ENCODE measurements around the gene EYA2. TPM values are rescaled to one million over a fixed set of nuclear protein-coding genes. Genes with fewer than 3 reads are reported as not detected.

The EYA2 gene
- total RNA-seq, 1 donor from 2014 or later: 8.1 TPM

- Mint-ChIP-seq H3K9me3 (peaks cover 6% of the 10 kb centered on the region), H3K27me3 (no peaks in the 10 kb centered on the region), H3K4me1 (ENCODE audit: unreplicated experiment) (peaks cover 5% of the 10 kb centered on the region), H3K36me3 (peaks cover 5% of the 10 kb centered on the region), H3K27ac (no peak overlapping the region), H3K4me3 (no peak overlapping the region)
- no peak for TF ChIP-seq CTCF (conservative IDR thresholded peaks at IDR 0.05)
- no peak for DNase-seq (ENCODE audit: extremely low spot score, unreplicated experiment)
Observed at GRCh38 chr20:46943861-46944591, 49.4 kb downstream of the EYA2 start.

GRCh38 chr20:46945465-46945864 is 50.8 kb downstream of the EYA2 start:
- H3K27me3 Mint-ChIP-seq: peaks cover under 1% of the 10 kb centered on the region
- no peak overlapping the region for H3K27ac Mint-ChIP-seq
- DNase-seq (ENCODE audit: extremely low spot score, unreplicated experiment): no peak
- H3K36me3 Mint-ChIP-seq: peaks cover 5% of the 10 kb centered on the region
- TF ChIP-seq CTCF (conservative IDR thresholded peaks at IDR 0.05): no peak
- no peak overlapping the region for H3K4me3 Mint-ChIP-seq
- H3K9me3 Mint-ChIP-seq: peaks cover 6% of the 10 kb centered on the region
- peaks cover 5% of the 10 kb centered on the region for H3K4me1 Mint-ChIP-seq (ENCODE audit: unreplicated experiment)

- DNase-seq (ENCODE audit: extremely low spot score, unreplicated experiment): no peak
- Mint-ChIP-seq H3K27me3 (peaks cover 3% of the 10 kb centered on the region), H3K27ac (no peak overlapping the region), H3K4me3 (no peak overlapping the region), H3K9me3 (peaks cover 6% of the 10 kb centered on the region), H3K4me1 (ENCODE audit: unreplicated experiment) (peaks cover 5% of the 10 kb centered on the region), H3K36me3 (peaks cover 5% of the 10 kb centered on the region)
- no peak for TF ChIP-seq CTCF (conservative IDR thresholded peaks at IDR 0.05)
Observed at GRCh38 chr20:46946181-46946624, 51.6 kb downstream of the EYA2 start.

DNA sequence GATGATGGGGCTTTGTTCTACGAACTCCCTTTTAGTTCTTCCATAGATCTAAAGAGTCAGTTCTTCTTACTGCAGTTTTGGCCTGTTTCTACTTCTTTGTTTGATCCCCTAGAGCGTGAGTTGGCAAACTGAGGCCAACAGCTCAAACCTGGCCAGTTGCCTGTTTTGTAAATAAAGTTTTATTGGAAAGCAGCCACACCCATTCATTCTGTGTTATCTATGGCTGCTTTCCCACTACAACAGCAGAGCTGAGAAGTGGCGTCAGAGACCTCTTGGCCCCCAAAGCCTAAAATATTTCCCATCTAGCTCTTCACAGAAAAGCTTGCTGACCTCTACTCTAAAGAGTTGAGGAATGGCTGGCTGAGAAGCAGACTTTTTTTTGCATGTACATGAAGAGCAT is 52.2 kb downstream of the EYA2 start:
- no peak for DNase-seq (ENCODE audit: extremely low spot score, unreplicated experiment)
- Mint-ChIP-seq H3K27me3 (peaks cover 3% of the 10 kb centered on the region), H3K36me3 (peaks cover 5% of the 10 kb centered on the region), H3K9me3 (peaks cover 6% of the 10 kb centered on the region), H3K4me1 (ENCODE audit: unreplicated experiment) (peaks cover 7% of the 10 kb centered on the region), H3K4me3 (no peak overlapping the region), H3K27ac (no peak overlapping the region)
- TF ChIP-seq CTCF (conservative IDR thresholded peaks at IDR 0.05): no peak

- Mint-ChIP-seq H3K4me1 (ENCODE audit: unreplicated experiment) (peaks cover 10% of the 10 kb centered on the region), H3K36me3 (peaks cover 5% of the 10 kb centered on the region)
- no peak for TF ChIP-seq CTCF (conservative IDR thresholded peaks at IDR 0.05)
Observed at GRCh38 chr20:46948081-46948480, 53.4 kb downstream of the EYA2 start.

More at GRCh38 chr20:46948081-46948480, 53.4 kb downstream of the EYA2 start:
- Mint-ChIP-seq H3K27me3 (peaks cover 6% of the 10 kb centered on the region), H3K4me3 (no peak overlapping the region), H3K9me3 (peaks cover 6% of the 10 kb centered on the region), H3K27ac (no peak overlapping the region)
- no peak for DNase-seq (ENCODE audit: extremely low spot score, unreplicated experiment)

Data from type B pancreatic cell (in vitro differentiated cells).